ENCODE measurements around the gene SEMA5A.

SEMA5A gene

DNA sequence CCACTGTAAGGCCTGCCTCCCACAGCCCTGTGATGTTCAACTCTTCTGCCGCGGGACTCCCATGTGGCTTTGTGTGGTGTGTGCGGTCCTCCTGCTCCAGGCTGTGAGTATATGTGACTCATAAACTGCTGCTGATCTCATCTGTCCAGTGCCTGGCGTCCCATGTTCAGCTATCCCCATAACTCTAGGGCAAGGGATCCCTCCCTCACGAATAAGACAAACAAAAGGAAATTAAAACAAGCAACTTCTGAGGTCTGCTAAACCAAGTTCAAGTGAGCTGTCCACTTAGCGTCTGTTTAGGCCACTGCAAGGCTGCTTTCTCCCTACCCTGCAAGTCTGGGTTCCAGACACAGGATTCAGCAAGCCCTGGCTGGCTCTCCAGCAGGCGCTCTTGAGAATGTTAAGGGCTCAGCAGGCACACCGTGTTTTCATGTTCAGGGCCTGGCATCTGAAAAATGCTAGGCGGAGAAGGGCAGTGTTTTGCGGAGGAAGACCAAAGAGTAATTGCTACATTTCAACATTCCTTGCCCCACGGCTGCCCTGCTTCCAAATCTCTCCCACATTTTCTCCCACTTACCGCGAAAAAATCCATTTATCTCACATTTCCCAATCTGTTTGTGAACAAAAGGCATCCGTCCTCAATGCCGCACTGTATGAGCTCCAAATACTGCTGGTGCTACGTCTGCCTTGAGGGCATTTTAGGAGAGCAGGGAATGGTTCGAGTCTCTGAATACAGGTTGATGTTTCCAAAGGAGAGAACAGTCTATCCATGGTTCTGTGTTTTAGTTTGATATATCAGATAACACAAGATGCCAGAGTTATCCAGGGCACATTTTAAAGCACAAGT lies 280.2 kb downstream of the SEMA5A start:
- no peak for DNase-seq (ENCODE audit: low spot score)

GRCh38 chr5:9264301-9264700 lies 281.6 kb downstream of the SEMA5A start:
- no peak for DNase-seq (ENCODE audit: low spot score)

- DNase-seq (ENCODE audit: low spot score), result no peak
These were observed 282.2 kb downstream of the SEMA5A start for GRCh38 chr5:9263656-9264055.

- DNase-seq (ENCODE audit: low spot score), result no peak
These were observed 294.4 kb downstream of the SEMA5A start for GRCh38 chr5:9251379-9251980.

DNA sequence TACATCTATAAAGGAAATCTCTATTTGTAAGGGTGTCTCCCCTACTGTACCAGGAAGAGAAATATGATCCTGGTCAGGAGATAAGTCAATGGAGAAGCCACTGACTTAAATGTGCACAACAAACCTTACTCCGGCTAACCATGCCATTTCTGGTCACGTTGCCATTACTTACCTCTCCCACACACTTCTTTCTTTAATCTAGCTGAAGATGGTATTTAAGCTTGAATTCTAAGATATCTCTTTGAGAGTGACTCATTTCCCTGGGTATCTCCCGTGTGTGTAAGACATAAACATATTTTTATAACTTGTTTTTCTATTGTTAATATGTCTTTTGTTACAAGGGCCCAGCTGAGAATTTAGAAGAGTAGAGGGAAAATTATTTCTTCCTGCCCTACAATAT lies 296.6 kb downstream of the SEMA5A start:
- no peak for DNase-seq (ENCODE audit: low spot score)

GRCh38 chr5:9245071-9245470 lies 300.8 kb downstream of the SEMA5A start:
- DNase-seq (ENCODE audit: low spot score), result no peak

DNA sequence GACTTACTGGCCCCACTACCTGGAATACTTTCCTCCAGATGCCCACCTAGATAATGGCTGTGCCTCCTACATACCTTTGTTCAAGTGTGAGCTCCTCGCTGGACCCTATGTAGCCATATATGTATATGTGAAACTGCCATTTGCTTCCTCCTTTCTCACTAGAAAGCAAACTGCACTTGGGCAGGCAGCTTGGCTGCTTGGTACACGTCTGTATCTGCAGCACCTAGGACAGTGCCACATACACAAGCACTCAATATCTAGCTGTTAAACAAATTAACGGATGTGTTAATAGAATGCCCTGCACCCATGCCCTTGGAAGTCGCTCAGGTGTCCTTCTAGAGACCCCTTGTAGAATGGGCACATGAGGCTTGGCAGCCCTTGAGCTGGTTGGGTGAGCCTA lies 301.5 kb downstream of the SEMA5A start:
- DNase-seq (ENCODE audit: low spot score), result no peak

- DNase-seq (ENCODE audit: low spot score), result no peak
These were observed 304.2 kb downstream of the SEMA5A start for GRCh38 chr5:9241479-9242305.

- DNase-seq (ENCODE audit: low spot score), result no peak
These were observed 305.4 kb downstream of the SEMA5A start for GRCh38 chr5:9240431-9240830.

DNA sequence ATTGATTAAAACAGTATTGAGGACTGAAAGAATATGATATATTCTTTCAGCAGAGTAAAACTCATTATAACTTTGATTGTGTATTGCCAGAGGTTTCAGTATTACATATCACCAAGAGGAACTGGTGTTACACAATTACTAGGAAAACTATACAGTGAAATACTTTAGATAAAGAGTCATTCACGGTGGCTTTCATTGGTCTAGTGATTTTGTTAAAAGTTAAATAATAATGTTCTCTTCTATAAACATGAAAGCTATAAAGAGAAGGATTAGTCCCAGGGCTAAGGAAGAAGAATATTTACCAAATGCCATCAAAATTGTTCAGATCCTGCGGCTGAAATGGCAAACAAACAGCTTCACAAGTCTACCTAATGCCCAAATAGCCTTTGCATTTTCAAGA lies 306.2 kb downstream of the SEMA5A start:
- no peak for DNase-seq (ENCODE audit: low spot score)

DNA sequence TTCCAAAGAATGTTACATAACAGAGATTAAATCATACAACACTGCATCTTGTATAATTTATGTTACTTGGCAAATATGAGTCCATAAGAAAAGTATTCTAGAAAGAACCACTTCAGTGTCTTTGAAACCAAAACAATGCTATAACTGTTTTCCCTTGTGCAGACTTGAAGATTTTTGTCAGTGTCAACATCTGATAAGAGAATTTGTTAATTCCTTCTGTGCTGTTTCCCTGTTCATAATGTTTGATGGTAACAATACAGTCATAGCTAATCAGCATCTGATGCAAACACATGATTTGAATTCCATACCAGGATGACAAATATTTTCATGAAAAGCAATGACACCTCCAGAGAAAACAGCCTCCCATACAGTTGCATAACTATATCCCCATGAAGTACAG lies 306.8 kb downstream of the SEMA5A start:
- no peak for DNase-seq (ENCODE audit: low spot score)

GRCh38 chr5:9233712-9234111 lies 312.2 kb downstream of the SEMA5A start:
- DNase-seq (ENCODE audit: low spot score), result no peak

- DNase-seq (ENCODE audit: low spot score), result no peak
These were observed 312.8 kb downstream of the SEMA5A start for GRCh38 chr5:9233035-9233434.

- DNase-seq (ENCODE audit: low spot score), result no peak
These were observed 314.0 kb downstream of the SEMA5A start for GRCh38 chr5:9231842-9232241.

DNA sequence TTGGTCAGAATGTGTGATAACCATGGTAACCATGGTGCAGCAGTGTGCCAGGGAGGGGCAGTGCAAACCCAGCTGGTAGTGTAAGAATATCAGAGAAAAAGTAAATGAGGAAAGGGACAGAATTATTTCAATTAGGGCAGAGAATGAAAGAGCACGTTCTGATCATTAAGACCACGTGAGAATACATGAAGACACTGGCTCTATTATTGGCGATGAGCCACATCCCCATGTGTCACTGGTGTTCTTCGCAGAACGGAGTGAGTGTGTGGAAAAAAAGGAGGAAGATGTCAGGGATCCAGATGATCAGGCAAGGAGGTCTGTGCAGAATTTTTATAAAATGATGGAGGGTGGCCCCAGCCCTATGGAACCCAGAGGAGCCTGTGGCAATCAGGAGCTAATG lies 315.5 kb downstream of the SEMA5A start:
- no peak for DNase-seq (ENCODE audit: low spot score)

GRCh38 chr5:9226016-9226536 lies 319.8 kb downstream of the SEMA5A start:
- no peak for DNase-seq (ENCODE audit: low spot score)

GRCh38 chr5:9222054-9222976 lies 323.6 kb downstream of the SEMA5A start:
- no peak for DNase-seq (ENCODE audit: low spot score)

GRCh38 chr5:9218358-9218757 lies 327.5 kb downstream of the SEMA5A start:
- DNase-seq (ENCODE audit: low spot score), result no peak

GRCh38 chr5:9212605-9213004 lies 333.3 kb downstream of the SEMA5A start:
- DNase-seq (ENCODE audit: low spot score), result no peak

DNA sequence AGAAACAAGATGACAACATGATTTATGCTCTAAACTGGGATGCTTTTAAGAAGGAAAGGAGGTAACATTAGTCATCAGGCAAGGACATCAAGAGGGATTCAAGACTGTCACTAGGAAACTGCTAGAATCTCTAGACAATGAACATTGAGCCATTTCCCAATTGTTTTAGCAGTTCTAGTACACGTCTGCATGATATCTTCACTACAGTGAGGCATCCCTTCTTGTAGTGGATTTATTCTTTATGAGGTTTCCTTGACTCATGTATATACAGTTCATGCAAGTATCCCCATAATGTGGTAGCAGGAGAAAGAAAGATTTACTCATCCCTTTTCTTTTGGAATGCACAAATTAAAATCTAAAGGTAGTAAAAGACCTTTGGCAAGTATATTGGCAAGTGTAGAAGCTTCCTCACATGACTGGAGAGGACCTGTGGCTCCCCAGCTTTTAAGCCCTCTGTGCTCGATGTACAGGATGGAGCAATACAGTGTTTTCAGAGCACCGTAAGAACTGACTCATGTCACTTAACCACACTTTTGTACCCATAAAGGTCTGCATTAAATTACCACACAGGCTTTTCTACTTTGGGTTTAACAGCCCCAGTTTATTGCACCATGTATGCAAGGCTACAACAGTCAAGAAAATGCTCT lies 335.9 kb downstream of the SEMA5A start:
- no peak for DNase-seq (ENCODE audit: low spot score)

DNA sequence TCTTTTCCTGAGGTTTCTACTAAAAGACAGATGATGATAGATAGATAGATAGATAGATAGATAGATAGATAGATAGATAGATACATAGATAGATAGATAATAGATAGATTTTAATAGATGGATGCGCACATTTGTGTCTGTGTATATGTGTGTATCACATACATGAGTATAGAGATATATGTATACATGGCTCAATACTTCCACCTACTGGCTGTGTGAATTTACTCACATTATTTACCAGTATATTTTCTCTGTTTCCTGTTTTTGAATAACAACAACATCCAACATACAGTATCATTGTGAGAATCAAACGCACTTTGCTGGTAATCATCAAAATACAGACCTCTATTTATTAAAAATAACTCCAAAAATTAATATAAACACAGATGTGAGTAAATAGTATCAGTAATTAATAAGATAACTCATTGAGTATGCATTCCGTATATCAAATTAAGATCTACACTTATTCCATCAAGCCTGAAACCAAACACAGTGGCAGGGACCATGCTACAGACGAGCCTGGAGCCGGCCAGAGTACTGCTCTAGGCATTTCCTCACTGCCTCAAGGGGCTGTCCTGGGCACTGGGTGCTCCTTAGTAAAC lies 338.0 kb downstream of the SEMA5A start:
- peak; percentile 44 for DNase-seq (ENCODE audit: low spot score)
